PC-3 (cell line): ENCODE data around the gene KLF13. TPM values are rescaled to one million over a fixed set of nuclear protein-coding genes. Genes with fewer than 3 reads are reported as not detected.

Experiments used
- ATAC-seq: fragments of 200-7000 bp; cut with Tn5 transposase; 2 replicates; pipeline ENCODE4 v1.9.1; 2020; ENCODE audit warnings: mild to moderate bottlenecking, moderate library complexity
- BruUV-seq: library from RNA; stranded (reverse); fragments of 400-500 nt; replicated peaks from 2 replicates; lab custom pipeline; 2021; lab: Mats Ljungman, UMichigan
- CTCF ChIA-PET: fragments of 300-600 bp; sonication (Branson Sonifier 250); formaldehyde crosslinking; loops from one replicate; lab custom pipeline; 2022; ENCODE audit warnings: antibody characterized with exemption; lab: Charles Lee
- POLR2A ChIA-PET: fragments of 300-600 bp; sonication (Branson Sonifier 250); formaldehyde crosslinking; loops from one replicate; lab custom pipeline; 2022; ENCODE audit warnings: antibody characterized with exemption; ENCODE audit not compliant: unreplicated experiment; lab: Charles Lee
- DNase-seq: peaks from one replicate; pipeline ENCODE4 v3.0.0-alpha.2; 2015
- H2AFZ ChIP-seq: fragments of 300-600 bp; sonication (generic); 2 replicates; pipeline ENCODE4 v1.6.0; 2016; ENCODE audit warnings: antibody characterized with exemption, low read length
- H3F3A ChIP-seq: fragments of 300-600 bp; sonication (generic); one replicate; pipeline ENCODE4 v1.6.0; 2017; ENCODE audit warnings: antibody characterized with exemption, low read length, control low read depth, mild to moderate bottlenecking; ENCODE audit not compliant: unreplicated experiment
- H3K27ac ChIP-seq: fragments of 300-600 bp; sonication (generic); 2 replicates; pipeline ENCODE4 v1.5.1; 2016; ENCODE audit warnings: mild to moderate bottlenecking, low read length
- H3K27me3 ChIP-seq: fragments of 300-600 bp; sonication (generic); 2 replicates; pipeline ENCODE4 v1.6.1; 2016; ENCODE audit warnings: low read length, mixed read lengths
- H3K36me3 ChIP-seq: fragments of 300-600 bp; sonication (generic); 2 replicates; pipeline ENCODE4 v1.6.1; 2016; ENCODE audit warnings: low read depth, mixed run types, low read length, mixed read lengths
- H3K4me1 ChIP-seq: fragments of 300-600 bp; sonication (generic); 2 replicates; pipeline ENCODE4 v1.5.1; 2016; ENCODE audit warnings: low read length; ENCODE audit not compliant: insufficient read depth
- H3K4me2 ChIP-seq: fragments of 300-600 bp; sonication (generic); 2 replicates; pipeline ENCODE4 v1.6.0; 2016; ENCODE audit warnings: low read length
- H3K4me3 ChIP-seq: fragments of 300-600 bp; sonication (generic); 2 replicates; pipeline ENCODE4 v1.5.1; 2016; ENCODE audit warnings: mild to moderate bottlenecking, low read length, mixed read lengths
- H3K79me2 ChIP-seq: fragments of 300-600 bp; sonication (generic); 2 replicates; pipeline ENCODE4 v1.6.1; 2017; ENCODE audit warnings: low read length, mixed read lengths
- H3K9ac ChIP-seq: fragments of 300-600 bp; sonication (generic); 2 replicates; pipeline ENCODE4 v1.6.0; 2016; ENCODE audit warnings: mild to moderate bottlenecking, low read length
- H3K9me2 ChIP-seq: fragments of 300-600 bp; sonication (generic); replicated peaks from 2 replicates; pipeline ENCODE4 v1.6.1; 2016; ENCODE audit warnings: mixed run types, low read length, mixed read lengths
- H3K9me3 ChIP-seq: fragments of 300-600 bp; sonication (generic); 2 replicates; pipeline ENCODE4 v1.6.1; 2016; ENCODE audit warnings: low read length, mixed read lengths
- H4K20me1 ChIP-seq: fragments of 300-600 bp; sonication (generic); 2 replicates; pipeline ENCODE4 v1.6.1; 2016; ENCODE audit warnings: low read length, mixed read lengths
- EZH2 ChIP-seq: fragments of 300-600 bp; sonication (generic); IDR thresholded peaks from one replicate; pipeline ENCODE4 v1.6.1; 2017; ENCODE audit warnings: antibody characterized with exemption, mild to moderate bottlenecking, low read length; ENCODE audit not compliant: unreplicated experiment
- EZH2phosphoT487 ChIP-seq: fragments of 300-600 bp; sonication (generic); IDR thresholded peaks from 2 replicates; pipeline ENCODE4 v1.6.1; 2018; ENCODE audit warnings: mild to moderate bottlenecking, antibody characterized with exemption, low read length, borderline replicate concordance
- intact Hi-C: fragments of 100-400 bp; cut with micrococcal nuclease; formaldehyde crosslinking; loops from 2 replicates; pipeline ENCODE4 v1.9.0; 2023
- total RNA-seq: library from RNA; depleted of rRNA; stranded (reverse); fragments of >200 nt; gene quantifications from 2 replicates; pipeline ENCODE4 v1.2.3, GENCODE V29; 2014
- TF ChIP-seq, protein P1 (sequence below): fragments of 300-600 bp; sonication (generic); conservative IDR thresholded peaks from 2 replicates; pipeline ENCODE4 v1.5.1; 2017; ENCODE audit warnings: antibody characterized with exemption, low read depth, mild to moderate bottlenecking, low read length

The KLF13 gene
- total RNA-seq, 1 experiment from 2014 or later: 11.4 TPM

- peak overlapping the region; percentile 98 for H3K4me2 ChIP-seq
These were observed 1.6 kb upstream of the KLF13 start for GRCh38 chr15:31324806-31325594.

DNA sequence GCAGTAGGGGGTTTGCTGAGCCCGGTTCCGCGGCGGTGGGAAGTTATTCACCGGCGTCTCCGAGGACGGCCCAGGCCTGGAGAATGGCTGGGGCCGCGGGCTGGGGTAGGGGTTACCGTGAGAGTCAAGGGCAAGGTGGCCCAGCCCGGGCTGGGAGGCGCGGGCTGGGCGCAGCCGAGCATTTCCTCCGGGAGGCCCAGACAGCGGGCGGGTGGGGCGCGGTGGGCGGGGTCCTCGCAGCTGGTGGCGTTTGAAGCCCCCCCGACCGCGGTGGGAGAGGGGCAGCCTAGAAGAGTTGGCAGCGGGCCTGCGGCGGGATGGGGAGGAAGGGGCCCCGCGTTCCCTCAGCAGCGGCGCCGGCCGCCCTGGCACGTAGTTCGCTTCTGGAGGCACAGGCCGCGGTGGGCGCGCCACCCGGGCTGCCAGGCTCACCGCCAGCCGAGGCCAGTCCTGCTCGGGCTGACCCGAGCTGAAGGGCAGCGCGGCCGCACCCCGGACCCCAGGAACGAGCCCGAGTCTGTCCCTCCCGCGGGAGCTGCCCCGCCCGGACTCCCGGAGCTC is 960 bp upstream of the KLF13 start:
- CTCF ChIA-PET: interaction anchor here (2.1 kb wide), 1 partner anchor 109 kb away, joined by 5 read pairs; no protein-coding TSS in a partner anchor
- Histone ChIP-seq H3K9me3 (no peaks in the 10 kb centered on the region), H3K4me1 (peaks cover 10% of the 10 kb centered on the region; the same call in 1 of the 2 replicates), H3K4me2 (peak overlapping the region; percentile 98), H3K4me3 (peak overlapping the region; percentile 89), H2AFZ (peak overlapping the region; percentile 92), H3K27me3 (no peaks in the 10 kb centered on the region), H3F3A (no peaks in the 10 kb centered on the region), H4K20me1 (no peaks in the 10 kb centered on the region), H3K9ac (peak overlapping the region; percentile 76), H3K27ac (peak overlapping the region; percentile 72), H3K36me3 (no peaks in the 10 kb centered on the region), H3K9me2 (no peaks in the 10 kb centered on the region), H3K79me2 (peaks cover 16% of the 10 kb centered on the region; the same call in 1 of the 2 replicates)
- POLR2A ChIA-PET: no interaction called here
- intact Hi-C loops: loop anchor here (1.0 to 10.0 kb wide), 8 partner anchors 29 to 698 kb away; partner anchors contain the start of genes ARHGAP11B, MTMR10 and OTUD7A
- no peak for TF ChIP-seq EZH2phosphoT487
- TF ChIP-seq, protein P1, sequence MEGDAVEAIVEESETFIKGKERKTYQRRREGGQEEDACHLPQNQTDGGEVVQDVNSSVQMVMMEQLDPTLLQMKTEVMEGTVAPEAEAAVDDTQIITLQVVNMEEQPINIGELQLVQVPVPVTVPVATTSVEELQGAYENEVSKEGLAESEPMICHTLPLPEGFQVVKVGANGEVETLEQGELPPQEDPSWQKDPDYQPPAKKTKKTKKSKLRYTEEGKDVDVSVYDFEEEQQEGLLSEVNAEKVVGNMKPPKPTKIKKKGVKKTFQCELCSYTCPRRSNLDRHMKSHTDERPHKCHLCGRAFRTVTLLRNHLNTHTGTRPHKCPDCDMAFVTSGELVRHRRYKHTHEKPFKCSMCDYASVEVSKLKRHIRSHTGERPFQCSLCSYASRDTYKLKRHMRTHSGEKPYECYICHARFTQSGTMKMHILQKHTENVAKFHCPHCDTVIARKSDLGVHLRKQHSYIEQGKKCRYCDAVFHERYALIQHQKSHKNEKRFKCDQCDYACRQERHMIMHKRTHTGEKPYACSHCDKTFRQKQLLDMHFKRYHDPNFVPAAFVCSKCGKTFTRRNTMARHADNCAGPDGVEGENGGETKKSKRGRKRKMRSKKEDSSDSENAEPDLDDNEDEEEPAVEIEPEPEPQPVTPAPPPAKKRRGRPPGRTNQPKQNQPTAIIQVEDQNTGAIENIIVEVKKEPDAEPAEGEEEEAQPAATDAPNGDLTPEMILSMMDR: no peak
- TF ChIP-seq EZH2: no peak
- ATAC-seq: peak; percentile 3
- BruUV-seq: no TSS peak
- DNase-seq: peak; percentile 4

More at GRCh38 chr15:31324806-31325594, 1.6 kb upstream of the KLF13 start:
- Histone ChIP-seq H4K20me1 (no peaks in the 10 kb centered on the region), H3K4me1 (peaks cover 10% of the 10 kb centered on the region; the same call in 1 of the 2 replicates), H3K4me3 (peak overlapping the region; percentile 89), H3K9me3 (no peaks in the 10 kb centered on the region), H3K9ac (peak overlapping the region; percentile 76), H2AFZ (peak overlapping the region; percentile 92), H3K9me2 (no peaks in the 10 kb centered on the region), H3K36me3 (no peaks in the 10 kb centered on the region), H3K27ac (no peak overlapping the region), H3F3A (no peaks in the 10 kb centered on the region), H3K79me2 (peaks cover 15% of the 10 kb centered on the region; the same call in 1 of the 2 replicates), H3K27me3 (0 out of 2 replicates have a peak, but pooled peaks cover under 1% of the 10 kb centered on the region)
- TSS peak; percentile 67 for BruUV-seq
- DNase-seq: no peak
- no peak for ATAC-seq
- ChIA-PET CTCF (interaction anchor here (2.1 kb wide), 1 partner anchor 110 kb away, joined by 5 read pairs; no protein-coding TSS in a partner anchor), POLR2A (no interaction called here)
- intact Hi-C loops: loop anchor here (5.0 to 10.0 kb wide), 3 partner anchors 70 to 698 kb away; partner anchors contain the start of genes ARHGAP11B and OTUD7A
- TF ChIP-seq EZH2phosphoT487 (no peak), EZH2 (no peak)
- TF ChIP-seq, protein P1: no peak
